Measurements from ENCODE around the gene ROR2. TPM values are rescaled to one million over a fixed set of nuclear protein-coding genes. Genes with fewer than 3 reads are reported as not detected.
"Not testable (repeated sequence)": the region's sequence is repeated elsewhere in the genome, so short reads cannot be mapped to it uniquely, and the experiment has no call there.

The ROR2 gene
- total and polyA plus RNA-seq, 7 donors: 0.46 to 81.7 (median 51.4) TPM

GRCh38 chr9:91991721-91992341 is 41.8 kb upstream of the ROR2 start:
- no peak for DNase-seq
- Histone ChIP-seq H3K27ac (no peak overlapping the region), H3K4me1 (no peaks in the 10 kb centered on the region), H3K27me3 (no peaks in the 10 kb centered on the region), H3K4me3 (no peak overlapping the region), H3K36me3 (no peaks in the 10 kb centered on the region), H3K9me3 (no peaks in the 10 kb centered on the region)
- TF ChIP-seq POLR2AphosphoS5 (IDR thresholded peaks at IDR 0.05) (no peak), EP300 (IDR thresholded peaks at IDR 0.05) (no peak), CTCF (IDR thresholded peaks at IDR 0.05) (no peak), POLR2A (IDR thresholded peaks at IDR 0.05) (no peak)
- WGBS, 2 donors: 89 to 93% methylated on average over 20 of the region's 20 CpGs
- intact Hi-C loops (cut with DNase I): no loop called here

GRCh38 chr9:91986248-91986647 is 36.2 kb upstream of the ROR2 start:
- intact Hi-C loops (cut with DNase I): no loop called here
- H3K36me3 ChIP-seq: no peaks in the 10 kb centered on the region
- peaks cover 0 to 3% (median 0%) of the 10 kb centered on the region in 4 donors for H3K9me3 ChIP-seq
- TF ChIP-seq POLR2A (IDR thresholded peaks at IDR 0.05): no peak
- no peak for TF ChIP-seq CTCF (IDR thresholded peaks at IDR 0.05)
- no peak for TF ChIP-seq POLR2AphosphoS5 (IDR thresholded peaks at IDR 0.05)
- TF ChIP-seq EP300 (IDR thresholded peaks at IDR 0.05): no peak
- no peak for DNase-seq
- H3K4me3 ChIP-seq: no peak overlapping the region
- WGBS, 2 donors: 91 to 94% methylated on average over 2 of the region's 2 CpGs
- no peaks in the 10 kb centered on the region for H3K27me3 ChIP-seq
- H3K4me1 ChIP-seq: no peaks in the 10 kb centered on the region
- H3K27ac ChIP-seq: no peak overlapping the region

- TF ChIP-seq POLR2AphosphoS5 (IDR thresholded peaks at IDR 0.05) (no peak), CTCF (IDR thresholded peaks at IDR 0.05) (no peak), EP300 (IDR thresholded peaks at IDR 0.05) (no peak), POLR2A (IDR thresholded peaks at IDR 0.05) (no peak)
- peaks cover 0 to 8% (median 0%) of the 10 kb centered on the region in 4 donors for H3K9me3 ChIP-seq
- no peak for DNase-seq
Measured at GRCh38 chr9:91985692-91986091, 35.7 kb upstream of the ROR2 start.

GRCh38 chr9:91978740-91979414 is 28.8 kb upstream of the ROR2 start:
- intact Hi-C loops (cut with DNase I): no loop called here

More at GRCh38 chr9:91985692-91986091, 35.7 kb upstream of the ROR2 start:
- Histone ChIP-seq H3K27ac (no peak overlapping the region), H3K36me3 (no peaks in the 10 kb centered on the region), H3K4me1 (no peaks in the 10 kb centered on the region), H3K4me3 (no peak overlapping the region), H3K27me3 (no peaks in the 10 kb centered on the region)
- intact Hi-C loops (cut with DNase I): no loop called here
- WGBS, 2 donors: 89 to 91% methylated on average over 2 of the region's 2 CpGs

GRCh38 chr9:91975254-91975653 is 25.2 kb upstream of the ROR2 start:
- H3K4me3 ChIP-seq; H3K27me3 ChIP-seq; H3K36me3 ChIP-seq; intact Hi-C loops (cut with DNase I); H3K27ac ChIP-seq; H3K9me3 ChIP-seq; DNase-seq: not testable (repeated sequence)
- peaks cover 0 to 21% (median 14%) of the 10 kb centered on the region in 4 donors for H3K4me1 ChIP-seq
- 91 to 98% methylated on average over 2 of the region's 2 CpGs for WGBS, 2 donors

More at GRCh38 chr9:91978740-91979414, 28.8 kb upstream of the ROR2 start:
- Histone ChIP-seq H3K4me3 (no peak overlapping the region), H3K9me3 (peaks cover 0 to 8% (median 0%) of the 10 kb centered on the region in 4 donors), H3K4me1 (peaks cover 0 to 10% (median 9%) of the 10 kb centered on the region in 4 donors), H3K27ac (peak overlapping the region in 1 of 4 donors; percentile 45), H3K27me3 (no peaks in the 10 kb centered on the region), H3K36me3 (no peaks in the 10 kb centered on the region)
- TF ChIP-seq POLR2A (IDR thresholded peaks at IDR 0.05) (no peak), POLR2AphosphoS5 (IDR thresholded peaks at IDR 0.05) (no peak), EP300 (IDR thresholded peaks at IDR 0.05) (no peak), CTCF (IDR thresholded peaks at IDR 0.05) (no peak)
- WGBS, 2 donors: 65 to 68% methylated on average over 6 of the region's 6 CpGs
- DNase-seq: no peak
